Measurements from ENCODE around the gene NOD2.

Gene NOD2

DNA sequence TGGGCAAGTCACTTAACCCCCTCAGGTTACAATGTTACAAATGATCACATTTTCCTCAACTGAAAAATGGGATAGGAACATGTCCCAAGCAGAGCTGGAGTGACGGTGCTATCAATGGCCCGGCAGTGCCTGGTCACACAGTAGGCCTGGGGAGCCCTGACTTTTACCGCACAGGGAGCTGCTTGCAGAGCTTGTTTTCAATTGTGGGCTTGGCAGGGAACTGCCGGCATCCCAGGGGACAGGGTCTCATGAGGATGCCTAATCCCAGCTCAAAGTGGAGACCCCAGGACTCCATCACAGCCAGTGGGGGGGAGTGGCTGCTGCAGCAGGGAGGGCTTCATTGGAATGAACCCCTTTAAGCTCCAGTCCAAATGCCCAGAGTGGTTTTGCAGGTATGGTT lies 23.7 kb upstream of the NOD2 start:
- H3K9me3 ChIP-seq (ENCODE audit: control insufficient read depth, low read length) = no peaks in the 10 kb centered on the region
- H3K9ac ChIP-seq = no peak overlapping the region
- H2AFZ ChIP-seq = no peak overlapping the region
- H3K4me2 ChIP-seq (ENCODE audit: low read length) = no peak overlapping the region
- no peaks in the 10 kb centered on the region for H3K79me2 ChIP-seq
- H3K27ac ChIP-seq = no peak overlapping the region
- no peaks in the 10 kb centered on the region for H3K27me3 ChIP-seq (ENCODE audit: control insufficient read depth, insufficient read depth, low read length)
- TF ChIP-seq, protein P1, sequence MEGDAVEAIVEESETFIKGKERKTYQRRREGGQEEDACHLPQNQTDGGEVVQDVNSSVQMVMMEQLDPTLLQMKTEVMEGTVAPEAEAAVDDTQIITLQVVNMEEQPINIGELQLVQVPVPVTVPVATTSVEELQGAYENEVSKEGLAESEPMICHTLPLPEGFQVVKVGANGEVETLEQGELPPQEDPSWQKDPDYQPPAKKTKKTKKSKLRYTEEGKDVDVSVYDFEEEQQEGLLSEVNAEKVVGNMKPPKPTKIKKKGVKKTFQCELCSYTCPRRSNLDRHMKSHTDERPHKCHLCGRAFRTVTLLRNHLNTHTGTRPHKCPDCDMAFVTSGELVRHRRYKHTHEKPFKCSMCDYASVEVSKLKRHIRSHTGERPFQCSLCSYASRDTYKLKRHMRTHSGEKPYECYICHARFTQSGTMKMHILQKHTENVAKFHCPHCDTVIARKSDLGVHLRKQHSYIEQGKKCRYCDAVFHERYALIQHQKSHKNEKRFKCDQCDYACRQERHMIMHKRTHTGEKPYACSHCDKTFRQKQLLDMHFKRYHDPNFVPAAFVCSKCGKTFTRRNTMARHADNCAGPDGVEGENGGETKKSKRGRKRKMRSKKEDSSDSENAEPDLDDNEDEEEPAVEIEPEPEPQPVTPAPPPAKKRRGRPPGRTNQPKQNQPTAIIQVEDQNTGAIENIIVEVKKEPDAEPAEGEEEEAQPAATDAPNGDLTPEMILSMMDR (IDR thresholded peaks at IDR 0.05) = no peak
- H3K4me1 ChIP-seq = no peaks in the 10 kb centered on the region
- H3K36me3 ChIP-seq (ENCODE audit: control insufficient read depth, insufficient read depth, low read length) = no peaks in the 10 kb centered on the region
- no peak overlapping the region for H3K4me3 ChIP-seq (ENCODE audit: low read depth, low read length)

DNA sequence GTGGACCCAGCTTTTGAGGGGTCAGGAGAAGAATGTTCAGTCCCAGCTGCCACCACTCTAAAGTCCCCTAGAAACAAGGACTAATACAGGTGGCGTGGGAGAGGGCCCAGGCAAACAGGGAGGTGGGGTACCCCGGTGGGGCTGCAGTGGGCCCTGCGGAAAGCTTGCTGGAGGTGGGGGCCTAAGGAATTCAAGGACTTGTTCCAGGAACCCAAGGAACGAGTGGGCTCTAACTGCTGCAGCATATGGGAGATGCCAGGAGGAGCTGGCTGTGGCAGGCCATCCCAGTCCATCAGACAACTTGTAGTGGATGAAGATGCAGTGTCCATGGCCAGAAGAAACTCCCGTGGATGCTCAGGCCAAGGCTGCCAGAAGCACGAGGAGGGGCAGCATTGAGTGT lies 22.9 kb upstream of the NOD2 start:
- H3K4me1 ChIP-seq = no peaks in the 10 kb centered on the region
- H3K36me3 ChIP-seq (ENCODE audit: control insufficient read depth, insufficient read depth, low read length) = no peaks in the 10 kb centered on the region
- H3K27ac ChIP-seq = no peak overlapping the region
- no peak overlapping the region for H3K4me2 ChIP-seq (ENCODE audit: low read length)
- H3K9ac ChIP-seq = no peak overlapping the region
- no peak overlapping the region for H3K4me3 ChIP-seq (ENCODE audit: low read depth, low read length)
- no peak overlapping the region for H2AFZ ChIP-seq
- TF ChIP-seq, protein P1 (IDR thresholded peaks at IDR 0.05) = no peak
- no peaks in the 10 kb centered on the region for H3K27me3 ChIP-seq (ENCODE audit: control insufficient read depth, insufficient read depth, low read length)
- H3K79me2 ChIP-seq = no peaks in the 10 kb centered on the region
- no peaks in the 10 kb centered on the region for H3K9me3 ChIP-seq (ENCODE audit: control insufficient read depth, low read length)

DNA sequence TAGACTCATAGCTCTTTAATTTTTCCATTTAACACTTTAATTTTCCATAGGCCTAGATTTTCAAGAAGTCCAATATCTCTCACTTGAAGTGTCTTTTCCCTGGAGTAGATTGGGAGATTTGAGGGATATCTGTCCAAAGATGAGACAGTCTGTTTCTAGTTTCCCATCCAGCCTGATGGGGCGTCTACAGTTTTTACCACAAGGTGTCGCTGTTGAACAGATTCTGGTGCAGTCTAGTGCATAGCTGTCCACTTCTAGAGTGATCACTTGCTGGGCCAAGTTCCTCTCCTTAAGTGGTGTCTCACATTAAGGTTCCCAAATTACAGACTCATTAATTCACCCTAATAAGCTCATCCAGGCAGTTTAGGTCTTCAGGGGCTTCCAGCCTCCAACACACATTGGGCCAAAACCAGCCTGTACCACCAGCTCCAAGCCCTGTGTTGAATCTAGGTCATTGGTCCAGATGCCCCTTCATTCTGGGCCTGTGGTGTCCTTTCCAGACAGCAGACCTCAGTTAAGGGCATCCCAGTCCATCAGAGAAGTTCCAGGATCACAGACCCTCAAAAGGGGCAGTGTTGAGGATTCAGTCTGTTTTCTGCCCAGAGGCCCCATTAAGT lies 21.7 kb upstream of the NOD2 start:
- Histone ChIP-seq H3K9ac (no peak overlapping the region), H3K4me2 (ENCODE audit: low read length) (no peak overlapping the region), H3K4me1 (no peaks in the 10 kb centered on the region), H3K27me3 (ENCODE audit: control insufficient read depth, insufficient read depth, low read length) (no peaks in the 10 kb centered on the region), H3K27ac (no peak overlapping the region), H3K9me3 (ENCODE audit: control insufficient read depth, low read length) (no peaks in the 10 kb centered on the region), H2AFZ (no peak overlapping the region), H3K4me3 (ENCODE audit: low read depth, low read length) (no peak overlapping the region), H3K79me2 (no peaks in the 10 kb centered on the region), H3K36me3 (ENCODE audit: control insufficient read depth, insufficient read depth, low read length) (no peaks in the 10 kb centered on the region)
- TF ChIP-seq, protein P1 (IDR thresholded peaks at IDR 0.05) = peak; percentile 11

DNA sequence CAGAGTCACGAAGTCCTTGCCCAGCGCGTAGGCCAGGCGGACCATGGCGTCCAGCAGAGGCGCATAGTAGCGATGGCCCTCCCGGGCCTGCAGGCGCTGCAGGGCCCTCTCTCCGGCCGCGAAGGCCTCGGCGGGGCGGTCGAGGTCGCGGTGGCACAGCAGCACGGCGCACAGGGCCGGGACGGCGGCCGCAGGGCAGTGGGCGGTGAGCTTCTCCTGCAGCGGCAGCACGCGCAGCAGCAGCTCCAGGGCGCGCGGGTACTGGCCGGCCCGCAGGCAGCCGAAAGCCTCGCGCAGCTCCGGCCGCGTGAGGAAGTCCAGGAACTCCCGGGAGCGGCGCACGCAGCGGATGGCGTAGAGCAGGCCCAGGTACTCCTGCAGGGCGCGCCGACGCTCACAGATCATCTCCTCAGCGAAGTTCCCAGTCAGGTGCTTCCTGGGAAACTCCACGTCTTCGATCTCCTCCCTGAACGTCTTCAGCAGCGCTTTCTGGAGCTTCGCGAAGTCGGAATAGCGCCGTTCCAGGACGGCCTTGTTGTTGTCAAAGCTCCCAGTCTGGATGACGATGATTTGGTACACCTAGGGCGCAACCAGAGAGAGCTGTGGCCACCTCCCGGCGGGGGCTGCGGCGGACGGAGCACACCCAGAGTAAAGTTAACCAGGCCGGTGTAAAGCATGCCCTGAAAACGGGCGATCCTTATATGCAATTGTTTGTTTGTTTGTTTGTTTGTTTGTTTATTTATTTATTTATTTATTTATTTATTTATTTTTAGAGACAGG lies 19.7 kb upstream of the NOD2 start:
- H3K79me2 ChIP-seq = no peaks in the 10 kb centered on the region
- H3K4me2 ChIP-seq (ENCODE audit: low read length) = no peak overlapping the region
- no peak overlapping the region for H2AFZ ChIP-seq
- H3K36me3 ChIP-seq (ENCODE audit: control insufficient read depth, insufficient read depth, low read length) = no peaks in the 10 kb centered on the region
- no peak overlapping the region for H3K27ac ChIP-seq
- no peaks in the 10 kb centered on the region for H3K27me3 ChIP-seq (ENCODE audit: control insufficient read depth, insufficient read depth, low read length)
- H3K4me3 ChIP-seq (ENCODE audit: low read depth, low read length) = no peak overlapping the region
- H3K4me1 ChIP-seq = no peaks in the 10 kb centered on the region
- no peaks in the 10 kb centered on the region for H3K9me3 ChIP-seq (ENCODE audit: control insufficient read depth, low read length)
- TF ChIP-seq, protein P1 (IDR thresholded peaks at IDR 0.05) = no peak
- no peak overlapping the region for H3K9ac ChIP-seq
